Bronchus fibroblast of lung (primary cell): ENCODE data around the gene C2orf49. TPM values are rescaled to one million over a fixed set of nuclear protein-coding genes. Genes with fewer than 3 reads are reported as not detected.

Source experiments
- total RNA-seq: library from RNA; depleted of rRNA; stranded (reverse); fragments of >200 nt; gene quantifications from 2 replicates; pipeline ENCODE4 v1.2.3, GENCODE V29; 2015

The C2orf49 gene
- total RNA-seq = 7.9 and 9.9 TPM in 2 replicates

DNA sequence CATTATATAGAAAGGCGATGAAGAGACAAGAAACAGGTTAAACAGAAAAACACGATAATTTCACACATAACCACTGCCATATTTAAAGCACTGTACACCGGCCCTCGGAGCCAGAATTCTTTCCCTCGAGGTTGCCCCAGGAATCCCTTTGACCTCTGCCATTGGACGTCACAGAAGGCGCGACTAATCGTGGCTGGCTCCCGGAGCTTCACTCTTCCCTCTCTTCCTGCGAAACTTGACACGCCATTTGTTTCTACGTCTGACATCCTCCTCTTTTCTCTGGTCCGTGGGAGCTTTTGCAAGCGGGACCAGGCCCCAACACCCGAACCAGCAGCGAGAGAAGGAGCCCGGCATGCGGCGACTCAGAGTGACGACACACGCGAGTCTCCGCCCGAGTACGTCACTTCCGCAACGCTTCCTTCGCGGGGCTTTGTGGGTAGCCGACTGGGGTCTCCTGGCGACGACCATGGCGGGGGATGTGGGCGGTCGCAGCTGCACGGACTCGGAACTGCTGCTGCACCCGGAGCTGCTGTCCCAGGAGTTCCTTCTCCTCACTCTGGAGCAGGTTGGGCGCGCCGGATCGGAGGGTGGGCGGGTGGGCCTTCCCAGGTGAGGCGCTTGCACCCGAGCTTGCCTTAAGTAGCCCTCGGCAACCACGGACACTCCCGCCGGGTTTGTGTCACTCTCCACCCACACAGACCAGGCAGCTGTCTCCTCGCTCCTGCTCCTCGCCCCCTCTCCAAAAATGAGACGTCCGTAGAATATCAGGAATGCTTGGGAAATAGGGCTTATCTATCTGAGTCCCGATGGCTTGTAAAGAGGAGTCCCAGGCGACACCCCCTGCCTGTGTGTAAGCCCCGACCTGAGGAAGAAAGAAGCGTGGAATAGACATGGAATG lies at the start of gene C2orf49:
C2orf49 (plus strand) TSS at position 419 of the 898 bp plus-strand sequence; CDS start at position 467, 48 bp downstream.

DNA sequence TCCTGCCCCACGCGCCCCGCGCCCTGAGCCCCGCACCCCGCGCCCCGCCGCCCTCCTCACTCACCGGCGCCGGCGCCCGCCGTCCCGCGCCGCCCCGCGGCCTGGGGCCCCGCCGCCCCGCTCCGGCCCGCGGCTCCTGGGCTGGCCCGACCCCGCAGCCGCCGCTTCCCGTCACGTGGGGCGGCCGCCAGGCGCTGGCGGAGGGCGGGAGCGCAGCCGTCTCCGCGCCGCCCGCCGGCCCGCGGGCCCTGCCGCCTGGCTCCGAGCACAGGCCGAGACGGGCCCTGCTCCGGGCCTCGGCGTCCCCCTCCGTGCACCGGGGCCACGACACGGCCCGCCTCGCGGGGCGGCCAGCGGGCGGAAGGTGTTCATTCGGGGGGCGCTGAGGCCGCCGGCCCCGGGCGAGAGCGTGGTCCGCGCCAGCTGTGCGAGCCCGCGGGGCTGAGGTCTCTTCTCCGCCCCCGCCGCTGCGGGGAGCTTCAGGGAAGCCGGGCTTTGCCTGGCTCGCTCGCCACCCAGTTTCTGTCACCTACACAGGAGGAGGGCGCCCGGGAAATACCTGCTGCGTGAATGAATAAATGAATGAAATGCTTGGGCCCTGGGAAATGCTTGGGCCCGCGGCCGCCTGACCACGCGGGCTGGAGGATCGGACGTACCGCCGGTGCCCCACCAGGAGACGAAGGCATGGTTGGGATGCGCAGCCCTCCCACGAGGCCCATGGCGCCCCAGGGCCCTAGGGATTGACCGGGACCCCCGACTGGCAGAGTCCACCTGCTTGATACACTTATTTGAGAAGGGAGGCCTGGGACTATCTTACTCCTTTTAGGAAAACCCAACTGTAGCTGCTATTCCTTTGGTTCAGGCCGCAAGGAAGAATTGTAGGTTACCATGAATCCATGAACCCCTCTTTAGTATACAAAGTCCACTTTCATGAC lies 7.5 kb upstream of the C2orf49 start, which contains the start of gene TGFBRAP1:
TGFBRAP1 (minus strand) TSS at position 175 of the 935 bp plus-strand sequence. CDS start 21,434 bp downstream, outside the sequence.

DNA sequence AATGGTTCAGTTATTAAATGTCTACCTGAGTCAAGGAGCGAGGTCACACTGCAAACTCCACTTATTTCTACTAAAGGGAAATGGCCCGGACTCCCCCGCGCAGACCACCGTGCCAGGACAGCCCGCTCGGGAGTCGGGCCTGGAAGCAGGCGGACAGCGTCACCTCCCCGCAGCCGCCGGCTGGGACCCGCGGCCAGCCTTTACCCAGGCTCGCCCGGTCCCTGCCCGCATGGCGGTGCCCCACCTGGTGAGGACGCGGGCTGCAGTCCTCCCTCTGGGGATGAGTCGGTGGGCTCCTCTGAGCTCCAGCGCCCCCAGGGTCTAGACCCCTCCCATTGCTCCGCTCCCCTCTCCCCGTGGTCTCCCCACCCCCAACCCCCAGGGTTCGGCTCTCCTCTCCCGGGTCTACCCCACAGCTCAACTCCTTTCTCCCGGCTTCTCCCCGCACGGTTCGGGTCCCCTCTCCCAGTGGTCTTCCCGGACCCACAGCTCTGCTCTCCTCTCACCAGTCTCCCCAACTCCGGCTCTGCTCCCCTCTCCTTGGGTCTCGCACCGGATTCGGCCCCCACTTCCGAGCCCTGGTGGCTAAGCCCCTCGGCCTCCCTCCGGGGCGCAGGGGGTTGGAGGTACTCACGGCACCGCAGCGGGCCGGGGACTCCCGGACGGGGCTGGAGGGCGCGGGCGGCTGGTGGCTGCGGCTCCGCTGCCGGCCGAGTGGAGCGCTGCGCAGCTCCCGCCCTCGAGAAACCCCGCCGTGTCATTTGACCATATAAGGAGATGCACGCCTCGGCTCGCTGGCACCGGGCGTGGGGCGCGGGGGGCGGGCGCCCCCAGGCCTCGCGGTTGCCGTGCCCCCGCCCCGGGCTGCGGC lies 61.2 kb downstream of the C2orf49 start, which contains the start of gene FHL2:
FHL2 (minus strand) TSS at position 716 of the 871 bp plus-strand sequence. CDS start 12,535 bp downstream, outside the sequence.

Other genes with a start within 250 kb of the C2orf49 start
- not detected in 2 replicates for gene GPR45, start 95.8 kb upstream of the C2orf49 start, total RNA-seq
- gene TGFBRAP1, start 7.8 kb upstream of the C2orf49 start, total RNA-seq = 9.8 TPM in 2 replicates
- gene FHL2, start 61.5 kb downstream of the C2orf49 start, total RNA-seq = 172 and 185 TPM in 2 replicates